A549 treated with AZD9567 at 1 μM for 4 hours (cell line): ENCODE data around the gene C3orf22. TPM values are rescaled to one million over a fixed set of nuclear protein-coding genes. Genes with fewer than 3 reads are reported as not detected.

Experiments used
- total RNA-seq: library from RNA; stranded (reverse); fragments of 200-300 nt; extraction: Qiagen RNA extraction; gene quantifications from 5 replicates; pipeline ENCODE4 v1.2.3, GENCODE V29; 2022; ENCODE audit not compliant: insufficient read depth

The C3orf22 gene, protein sequence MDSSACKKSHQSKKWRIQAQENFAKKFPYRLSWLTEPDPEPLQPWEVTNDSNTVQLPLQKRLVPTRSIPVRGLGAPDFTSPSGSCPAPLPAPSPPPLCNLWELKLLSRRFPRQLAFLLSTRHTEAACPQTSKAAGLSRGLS
- total RNA-seq: not detected in 5 replicates

DNA sequence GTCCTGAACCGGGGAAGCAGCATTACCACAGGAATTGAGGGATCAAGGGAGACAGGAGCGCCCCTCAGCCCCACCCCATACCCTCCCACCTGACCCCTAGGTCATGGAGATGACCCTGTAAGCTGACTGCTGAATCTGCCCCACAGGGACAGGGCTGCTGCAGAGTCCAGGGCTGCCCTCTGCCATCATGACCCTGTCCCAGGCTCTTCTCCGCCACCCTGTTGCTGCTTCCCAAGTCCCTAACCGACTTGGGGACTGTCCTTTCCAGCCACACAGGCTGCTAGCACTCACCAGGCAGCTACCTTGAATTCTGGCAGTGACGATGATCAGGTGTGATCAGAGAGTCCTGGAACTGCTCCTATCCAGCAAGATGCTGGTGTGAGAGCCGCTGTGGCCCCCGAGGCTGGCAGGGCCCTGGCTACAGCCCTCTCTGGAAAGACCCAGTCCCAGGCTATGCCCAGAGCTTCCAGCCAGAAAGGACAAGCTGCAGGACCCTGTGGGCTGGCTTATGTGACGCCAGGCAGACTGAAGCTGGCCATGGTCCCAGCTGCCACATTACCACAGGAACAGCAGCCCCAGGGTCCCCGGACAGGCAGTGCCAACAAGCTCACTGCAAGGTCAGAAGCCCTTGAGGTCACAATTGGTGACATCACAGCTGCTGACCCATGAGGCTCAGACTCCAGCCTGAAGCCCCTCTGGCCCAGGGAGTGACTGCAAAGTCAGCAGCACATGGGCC, at the start of gene C3orf22:
Gene C3orf22 (minus strand): TSS at position 597 of the 736 bp plus-strand sequence. CDS start 5,542 bp downstream, outside the sequence.

DNA sequence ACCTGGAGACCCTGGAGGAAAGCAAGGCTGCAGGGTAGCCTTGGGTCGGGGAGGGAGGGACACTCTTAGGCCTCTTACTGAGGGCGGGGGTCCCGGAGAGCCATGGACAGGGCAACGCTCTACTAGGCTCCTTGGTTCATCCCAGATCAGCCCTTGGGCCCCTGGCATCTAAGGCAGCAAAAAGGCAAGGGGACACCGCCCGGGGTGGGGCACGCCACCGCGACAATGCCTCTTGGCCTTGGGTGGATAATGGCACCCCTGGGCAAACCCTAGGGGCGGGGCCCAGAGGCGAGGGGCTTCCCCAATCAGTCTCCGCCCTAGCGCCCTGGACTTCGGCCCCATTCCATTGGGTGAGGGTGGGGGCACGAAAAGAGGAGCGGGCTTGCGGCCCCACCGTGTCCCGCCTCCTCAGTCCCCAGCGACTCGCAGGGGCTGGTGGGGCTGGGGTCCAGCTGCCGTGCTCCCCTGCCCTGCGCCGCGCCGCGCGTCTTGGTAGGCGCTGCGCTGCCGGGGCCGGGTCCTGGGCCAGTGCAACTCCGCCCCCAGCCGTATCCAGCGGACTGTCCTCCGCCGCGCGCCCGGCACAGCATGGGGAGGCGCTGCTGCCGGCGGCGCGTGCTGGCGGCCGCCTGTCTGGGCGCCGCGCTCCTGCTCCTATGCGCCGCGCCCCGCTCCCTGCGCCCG, 34.8 kb downstream of the C3orf22 start, which contains the start of gene CHST13:
Gene CHST13 (plus strand): TSS at position 411 of the 684 bp plus-strand sequence. CDS start 178 bp downstream, at position 589.

DNA sequence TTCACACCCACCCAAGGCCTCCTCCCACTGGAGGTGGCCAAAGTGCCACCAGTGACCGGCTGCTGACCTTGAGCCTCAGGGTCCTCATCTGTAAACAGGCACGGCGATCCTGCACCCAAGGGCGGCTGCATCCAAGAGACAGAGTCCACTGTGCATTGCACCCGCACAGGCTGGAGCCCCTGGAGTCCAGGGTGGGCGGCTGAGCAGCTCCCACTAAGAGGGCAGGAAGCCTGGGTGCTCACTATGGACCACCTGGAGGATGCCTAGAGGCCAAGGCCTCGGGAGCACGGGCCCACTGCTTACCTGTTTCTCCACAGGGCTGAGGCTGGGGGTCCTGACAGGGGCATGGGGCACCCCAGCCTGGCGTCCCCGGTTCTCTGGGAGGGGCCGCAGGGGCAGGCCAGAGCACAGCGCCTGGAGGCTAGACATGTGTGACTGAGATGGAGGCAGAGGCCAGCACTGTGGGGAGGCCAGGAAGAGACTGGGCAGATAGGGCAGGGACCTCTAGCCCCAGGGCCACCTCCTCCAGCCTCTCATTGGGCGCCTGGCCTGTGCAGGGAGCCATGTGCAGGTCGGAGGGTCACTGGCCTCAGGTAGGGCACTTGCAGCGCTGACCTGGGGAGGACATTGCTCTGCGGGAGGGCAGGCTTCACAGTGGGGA, 41.3 kb downstream of the C3orf22 start, which contains the start of gene UROC1:
Gene UROC1 (minus strand): TSS at position 483 of the 661 bp plus-strand sequence. CDS start 54 bp downstream, at position 429.

Other genes starting within 250 kb of the C3orf22 start
- 0.31 to 0.61 TPM (median 0.35 TPM) in 4 of 5 replicates, not detected in the other for gene KLF15, start 201.5 kb downstream of the C3orf22 start, total RNA-seq
- gene CFAP100, start 164.0 kb downstream of the C3orf22 start, total RNA-seq: not detected in 5 replicates
- gene ZXDC, start 83.0 kb downstream of the C3orf22 start, total RNA-seq: 7.7 to 10.9 TPM (median 9.7 TPM) in 5 replicates
- not detected in 5 replicates for gene UROC1, start 41.2 kb downstream of the C3orf22 start, total RNA-seq
- 0.77 to 1.1 TPM (median 0.86 TPM) in 4 of 5 replicates, not detected in the other for gene CHST13, start 34.8 kb downstream of the C3orf22 start, total RNA-seq
- gene TXNRD3, start 96.2 kb upstream of the C3orf22 start, total RNA-seq: 7.4 to 9.4 TPM (median 8.1 TPM) in 5 replicates
- 13.6 to 20.4 TPM (median 20.3 TPM) in 5 replicates for gene CHCHD6, start 145.3 kb upstream of the C3orf22 start, total RNA-seq